ENCODE results near the gene B3GNT4. TPM values are rescaled to one million over a fixed set of nuclear protein-coding genes. Genes with fewer than 3 reads are reported as not detected.
A peak's percentile ranks its signal among the peaks of the same experiment; 100 is the strongest.

The B3GNT4 gene
- total and polyA plus RNA-seq, 7 donors: under 0.01 to 1.0 (median 0.55) TPM; not detected in 2

DNA sequence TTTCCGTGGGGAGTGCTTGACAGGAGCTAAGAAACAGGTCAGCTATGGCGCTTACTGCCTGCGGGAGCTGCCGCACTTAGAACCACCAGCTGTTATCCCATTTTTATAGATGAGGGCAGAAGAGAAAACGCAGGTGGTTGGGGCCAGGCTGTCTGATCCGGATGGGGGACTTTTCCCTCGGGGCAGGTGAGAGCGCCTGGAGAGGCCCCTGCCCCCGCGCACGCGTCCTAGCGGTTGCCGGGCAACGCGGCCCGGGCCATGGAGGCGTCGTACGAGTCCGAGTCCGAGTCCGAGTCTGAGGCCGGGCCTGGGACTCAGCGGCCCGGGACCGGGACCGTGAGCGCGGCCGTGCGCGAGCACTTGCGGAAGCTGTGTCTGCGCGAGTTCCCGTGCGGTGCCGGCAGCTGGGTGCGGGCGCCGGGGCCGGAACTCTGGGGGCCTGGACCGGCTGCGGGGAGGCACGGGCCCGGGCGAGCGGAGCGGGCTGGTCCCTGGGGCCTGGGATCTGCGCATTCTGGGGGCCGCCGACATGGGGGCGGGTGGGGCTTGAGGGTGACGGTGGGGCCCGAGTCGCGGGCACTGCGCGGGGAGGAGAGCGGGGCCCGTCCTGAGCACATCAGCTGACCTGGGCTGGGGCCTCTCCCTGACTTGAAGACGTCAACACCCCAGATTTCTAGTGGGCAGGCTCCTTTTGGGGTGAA lies 20.5 kb upstream of the B3GNT4 start, which contains the start of gene LRRC43:
Gene LRRC43, plus strand, starts transcription at position 237 of the 701 bp plus-strand sequence. Its CDS starts 22 bp downstream, at position 259.
- intact Hi-C loops (cut with DNase I): loop anchor here (10.0 kb wide), 1 partner anchor 148 kb away; no protein-coding TSS in a partner anchor
- no peak for TF ChIP-seq CTCF (IDR thresholded peaks at IDR 0.05)
- TF ChIP-seq POLR2A (IDR thresholded peaks at IDR 0.05): no peak
- no peak for TF ChIP-seq POLR2AphosphoS5 (IDR thresholded peaks at IDR 0.05)
- no peak for TF ChIP-seq EP300 (IDR thresholded peaks at IDR 0.05)
- Histone ChIP-seq H3K27ac (peak within 1 kb of the TSS in 1 of 4 donors; percentile 22), H3K4me3 (peak within 1 kb of the TSS; percentile 25 to 63 (median 52)), H3K4me1 (peaks cover 0 to 11% (median 5%) of the 10 kb centered on the region in 4 donors), H3K9me3 (no peaks in the 10 kb centered on the region), H3K27me3 (no peaks in the 10 kb centered on the region), H3K36me3 (no peaks in the 10 kb centered on the region)
- WGBS, 2 donors: 2 to 3% methylated on average over 63 of the region's 63 CpGs
- no peak for DNase-seq

GRCh38 chr12:122183588-122183940 lies 19.9 kb upstream of the B3GNT4 start:
- DNase-seq: no peak
- no peaks in the 10 kb centered on the region for H3K27me3 ChIP-seq
- H3K4me3 ChIP-seq: peak overlapping the region; percentile 25 to 63 (median 52)
- intact Hi-C loops (cut with DNase I): loop anchor here (10.0 kb wide), 1 partner anchor 149 kb away; no protein-coding TSS in a partner anchor
- H3K27ac ChIP-seq: peak overlapping the region in 1 of 4 donors; percentile 22
- H3K9me3 ChIP-seq: no peaks in the 10 kb centered on the region
- H3K36me3 ChIP-seq: no peaks in the 10 kb centered on the region
- TF ChIP-seq CTCF (IDR thresholded peaks at IDR 0.05): no peak
- TF ChIP-seq EP300 (IDR thresholded peaks at IDR 0.05): no peak
- no peak for TF ChIP-seq POLR2AphosphoS5 (IDR thresholded peaks at IDR 0.05)
- TF ChIP-seq POLR2A (IDR thresholded peaks at IDR 0.05): no peak
- WGBS, 2 donors: 72 to 85% methylated on average over 10 of the region's 10 CpGs
- H3K4me1 ChIP-seq: peaks cover 0 to 11% (median 5%) of the 10 kb centered on the region in 4 donors

DNA sequence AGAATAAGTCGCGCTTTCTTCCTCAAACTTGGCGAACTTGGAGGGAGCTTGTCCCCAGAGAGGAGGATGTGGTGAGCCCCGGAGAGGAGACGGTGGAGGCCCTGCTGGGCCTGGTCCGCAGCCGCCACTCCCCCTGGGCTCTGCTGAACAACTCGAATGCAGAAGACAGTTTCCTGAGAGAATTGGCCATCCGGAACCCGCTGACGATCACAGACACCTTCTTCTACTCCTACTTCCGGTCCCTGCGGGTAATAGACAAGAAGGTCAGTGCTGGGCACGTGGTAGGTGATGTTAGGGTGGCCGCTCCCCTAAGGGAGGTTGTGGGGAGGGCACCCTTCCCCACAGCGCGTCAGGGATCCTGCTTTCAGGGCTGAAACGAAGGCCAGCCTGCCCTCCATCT lies 19.0 kb upstream of the B3GNT4 start:
- Histone ChIP-seq H3K36me3 (no peaks in the 10 kb centered on the region), H3K4me3 (no peak overlapping the region), H3K4me1 (peaks cover 0 to 11% (median 5%) of the 10 kb centered on the region in 4 donors), H3K27ac (no peak overlapping the region), H3K9me3 (no peaks in the 10 kb centered on the region), H3K27me3 (no peaks in the 10 kb centered on the region)
- TF ChIP-seq CTCF (IDR thresholded peaks at IDR 0.05) (no peak), EP300 (IDR thresholded peaks at IDR 0.05) (no peak), POLR2AphosphoS5 (IDR thresholded peaks at IDR 0.05) (no peak), POLR2A (IDR thresholded peaks at IDR 0.05) (no peak)
- DNase-seq: no peak
- intact Hi-C loops (cut with DNase I): loop anchor here (10.0 kb wide), 1 partner anchor 150 kb away; no protein-coding TSS in a partner anchor
- WGBS, 2 donors: 60 to 86% methylated on average over 18 of the region's 18 CpGs

DNA sequence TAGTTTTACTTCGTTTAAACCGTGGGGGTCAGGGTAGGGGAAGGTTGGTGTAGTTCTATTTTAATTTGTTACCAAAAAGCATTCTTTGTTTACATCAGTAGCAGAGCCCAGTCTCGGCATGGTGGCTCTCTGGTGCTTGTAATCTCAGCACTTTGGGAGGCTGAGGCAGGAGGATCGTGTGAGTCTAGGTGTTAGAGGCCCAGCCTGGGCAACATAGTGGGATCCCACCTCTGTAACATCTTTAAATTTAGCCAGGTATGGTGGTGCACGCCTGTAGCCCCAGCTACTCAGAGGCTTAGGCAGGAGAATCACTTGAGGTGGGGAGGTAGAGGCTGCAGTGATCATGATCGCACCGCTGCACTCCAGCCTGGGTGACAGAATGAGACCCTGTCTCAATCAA lies 18.4 kb upstream of the B3GNT4 start:
- peaks cover 0 to 11% (median 5%) of the 10 kb centered on the region in 4 donors for H3K4me1 ChIP-seq
- no peak overlapping the region for H3K4me3 ChIP-seq
- H3K9me3 ChIP-seq: no peaks in the 10 kb centered on the region
- TF ChIP-seq EP300 (IDR thresholded peaks at IDR 0.05) (no peak), POLR2A (IDR thresholded peaks at IDR 0.05) (no peak), CTCF (IDR thresholded peaks at IDR 0.05) (no peak), POLR2AphosphoS5 (IDR thresholded peaks at IDR 0.05) (no peak)
- no peaks in the 10 kb centered on the region for H3K36me3 ChIP-seq
- no peaks in the 10 kb centered on the region for H3K27me3 ChIP-seq
- H3K27ac ChIP-seq: no peak overlapping the region
- intact Hi-C loops (cut with DNase I): loop anchor here (10.0 kb wide), 1 partner anchor 150 kb away; no protein-coding TSS in a partner anchor
- DNase-seq: no peak
- 90 to 92% methylated on average over 7 of the region's 7 CpGs for WGBS, 2 donors

Measured in sigmoid colon (tissue), 7 donors.